Tibial nerve (tissue), 4 donors: ENCODE results near the gene MRC1. TPM values are rescaled to one million over a fixed set of nuclear protein-coding genes. Genes with fewer than 3 reads are reported as not detected.

Experiments used
- DNase-seq, 2 donors: peaks; one replicate each; pipeline ENCODE4 v3.0.0-alpha.2; 2019; ENCODE audit warnings: low spot score in 2 of 2
- H3K27ac ChIP-seq, 4 donors: fragments of 200-600 bp; sonication (generic) in 3 of 4; one replicate each; pipeline ENCODE4 v1.5.1; 2017 to 2019; ENCODE audit warnings: mild to moderate bottlenecking in 1 of 4
- H3K27me3 ChIP-seq, 2 donors: fragments of 200-600 bp; sonication (generic) in 1 of 2; one replicate each; pipeline versions ENCODE4 v1.5.1 to v1.6.0; 2017 to 2019
- H3K36me3 ChIP-seq, 3 donors: fragments of 200-600 bp; sonication (generic); one replicate each; pipeline ENCODE4 v1.5.1; 2018 to 2019
- H3K4me1 ChIP-seq, 4 donors: fragments of 200-600 bp; sonication (generic) in 3 of 4; one replicate each; pipeline ENCODE4 v1.5.1; 2017 to 2019
- H3K4me3 ChIP-seq, 4 donors: fragments of 200-600 bp; sonication (generic) in 3 of 4; one replicate each; pipeline ENCODE4 v1.5.1; 2017 to 2019; ENCODE audit warnings: mild to moderate bottlenecking in 1 of 4, moderate library complexity in 1 of 4
- H3K9me3 ChIP-seq, 4 donors: fragments of 200-600 bp; sonication (generic) in 3 of 4; one replicate each; pipeline ENCODE4 v1.5.1; 2017 to 2019
- CTCF ChIP-seq, 5 experiments: fragments of 200-600 bp in 3 of 5; fragments of 450-650 bp in 2 of 5; sonication (generic) in 3 of 5; IDR thresholded peaks; one replicate each; pipeline ENCODE4 v1.5.1; 2016 to 2019; ENCODE audit warnings: antibody characterized with exemption in 5 of 5, mild to moderate bottlenecking in 3 of 5, moderate library complexity in 2 of 5
- EP300 ChIP-seq, 2 donors: sonication (generic); formaldehyde crosslinking; IDR thresholded peaks; one replicate each; pipeline ENCODE4 v1.6.1; 2017; ENCODE audit warnings: antibody characterized with exemption in 2 of 2, mild to moderate bottlenecking in 1 of 2
- POLR2A ChIP-seq, 2 donors: fragments of 450-650 bp; IDR thresholded peaks; one replicate each; pipeline ENCODE4 v1.6.1; 2017; ENCODE audit warnings: antibody characterized with exemption in 2 of 2, mild to moderate bottlenecking in 2 of 2, moderate library complexity in 2 of 2
- WGBS, 2 donors: methylation state at CpG; one replicate each; pipeline ENCODE4 v1.1.5; 2018; 5-methylcytosine and 5-hydroxymethylcytosine counted together
- total RNA-seq, 4 donors: library from RNA; depleted of rRNA; stranded (reverse); fragments of >200 nt; gene quantifications; one replicate each; pipeline ENCODE4 v1.1.0, GENCODE V29; 2016

MRC1 gene
- total RNA-seq, 4 donors from 2014 or later, result 34.3 to 52.2 (median 44.8) TPM

- TF ChIP-seq CTCF (IDR thresholded peaks at IDR 0.05) (no peak), POLR2A (IDR thresholded peaks at IDR 0.05) (no peak), EP300 (IDR thresholded peaks at IDR 0.05) (no peak)
- Histone ChIP-seq H3K4me3 (no peak overlapping the region), H3K4me1 (peaks cover 0 to 5% (median 2%) of the 10 kb centered on the region in 4 donors), H3K36me3 (no peaks in the 10 kb centered on the region), H3K27me3 (no peaks in the 10 kb centered on the region), H3K27ac (no peak overlapping the region), H3K9me3 (no peaks in the 10 kb centered on the region)
- WGBS, 2 donors, result 76 to 85% methylated on average over 3 of the region's 3 CpGs
- DNase-seq, result no peak
These were observed 41.4 kb downstream of the MRC1 start for GRCh38 chr10:17850501-17850900.

GRCh38 chr10:17851611-17852010, 42.5 kb downstream of the MRC1 start:
- Histone ChIP-seq H3K9me3 (no peaks in the 10 kb centered on the region), H3K27me3 (no peaks in the 10 kb centered on the region), H3K4me3 (no peak overlapping the region), H3K4me1 (peaks cover 0 to 5% (median 2%) of the 10 kb centered on the region in 4 donors), H3K36me3 (no peaks in the 10 kb centered on the region), H3K27ac (no peak overlapping the region)
- WGBS, 2 donors, result 29 to 37% methylated on average over 4 of the region's 4 CpGs
- peak; percentile 24 to 61 for DNase-seq
- TF ChIP-seq POLR2A (IDR thresholded peaks at IDR 0.05) (no peak), EP300 (IDR thresholded peaks at IDR 0.05) (peak in 1 of 2 donors; percentile 61)

GRCh38 chr10:17854044-17854652, 45.0 kb downstream of the MRC1 start:
- H3K27ac ChIP-seq, result no peak overlapping the region
- DNase-seq, result no peak
- no peaks in the 10 kb centered on the region for H3K27me3 ChIP-seq
- no peak for TF ChIP-seq EP300 (IDR thresholded peaks at IDR 0.05)
- no peaks in the 10 kb centered on the region for H3K36me3 ChIP-seq
- no peak overlapping the region for H3K4me3 ChIP-seq
- H3K9me3 ChIP-seq, result no peaks in the 10 kb centered on the region
- no peaks in the 10 kb centered on the region for H3K4me1 ChIP-seq
- WGBS, 2 donors, result 85 to 90% methylated on average over 7 of the region's 7 CpGs

GRCh38 chr10:17857040-17857439, 47.9 kb downstream of the MRC1 start:
- H3K4me1 ChIP-seq, result no peaks in the 10 kb centered on the region
- H3K27me3 ChIP-seq, result no peaks in the 10 kb centered on the region
- TF ChIP-seq POLR2A (IDR thresholded peaks at IDR 0.05) (no peak), EP300 (IDR thresholded peaks at IDR 0.05) (no peak), CTCF (IDR thresholded peaks at IDR 0.05) (no peak)
- H3K4me3 ChIP-seq, result no peak overlapping the region
- WGBS, 2 donors, result 47 to 51% methylated on average over 3 of the region's 3 CpGs
- no peak overlapping the region for H3K27ac ChIP-seq
- no peak for DNase-seq
- no peaks in the 10 kb centered on the region for H3K9me3 ChIP-seq
- H3K36me3 ChIP-seq, result no peaks in the 10 kb centered on the region

GRCh38 chr10:17859492-17860156, 50.5 kb downstream of the MRC1 start:
- H3K27me3 ChIP-seq, result no peaks in the 10 kb centered on the region
- H3K9me3 ChIP-seq, result no peaks in the 10 kb centered on the region
- H3K27ac ChIP-seq, result no peak overlapping the region
- no peaks in the 10 kb centered on the region for H3K4me1 ChIP-seq
- TF ChIP-seq EP300 (IDR thresholded peaks at IDR 0.05), result no peak
- no peak for TF ChIP-seq POLR2A (IDR thresholded peaks at IDR 0.05)
- no peak for TF ChIP-seq CTCF (IDR thresholded peaks at IDR 0.05)
- WGBS, 2 donors, result 86 to 89% methylated on average over 8 of the region's 8 CpGs
- DNase-seq, result no peak
- H3K36me3 ChIP-seq, result no peaks in the 10 kb centered on the region
- no peak overlapping the region for H3K4me3 ChIP-seq

- no peaks in the 10 kb centered on the region for H3K27me3 ChIP-seq
- no peaks in the 10 kb centered on the region for H3K4me1 ChIP-seq
- H3K36me3 ChIP-seq, result no peaks in the 10 kb centered on the region
- 83 to 86% methylated on average over 5 of the region's 5 CpGs for WGBS, 2 donors
- no peak overlapping the region for H3K27ac ChIP-seq
- DNase-seq, result no peak
- TF ChIP-seq POLR2A (IDR thresholded peaks at IDR 0.05), result no peak
- TF ChIP-seq CTCF (IDR thresholded peaks at IDR 0.05), result no peak
- TF ChIP-seq EP300 (IDR thresholded peaks at IDR 0.05), result no peak
- H3K4me3 ChIP-seq, result no peak overlapping the region
- no peaks in the 10 kb centered on the region for H3K9me3 ChIP-seq
These were observed 52.6 kb downstream of the MRC1 start for GRCh38 chr10:17861760-17862159.
